ENCODE measurements around the gene ICAM2.
A peak's percentile ranks its signal among the peaks of the same experiment; 100 is the strongest.
"Not testable (repeated sequence)": the region's sequence is repeated elsewhere in the genome, so short reads cannot be mapped to it uniquely, and the experiment has no call there.

Gene ICAM2

GRCh38 chr17:64024215-64024654 lies 3.8 kb upstream of the ICAM2 start:
- no peak overlapping the region for H3K27ac ChIP-seq
- TF ChIP-seq CTCF (IDR thresholded peaks at IDR 0.05) = no peak
- TF ChIP-seq ZFX (IDR thresholded peaks at IDR 0.05; ENCODE audit: borderline replicate concordance) = no peak

- TF ChIP-seq CTCF (IDR thresholded peaks at IDR 0.05) (no peak), ZFX (IDR thresholded peaks at IDR 0.05; ENCODE audit: borderline replicate concordance) (no peak)
- no peak overlapping the region for H3K27ac ChIP-seq
Measured at GRCh38 chr17:64022611-64023063, 2.2 kb upstream of the ICAM2 start.

GRCh38 chr17:64019551-64019961 lies 877 bp downstream of the ICAM2 start:
- not testable (repeated sequence) for H3K27ac ChIP-seq

- H3K27ac ChIP-seq = no peak overlapping the region
- TF ChIP-seq ZFX (IDR thresholded peaks at IDR 0.05; ENCODE audit: borderline replicate concordance) (no peak), CTCF (IDR thresholded peaks at IDR 0.05) (peak; percentile 28)
Measured at GRCh38 chr17:64017381-64017980, 3.0 kb downstream of the ICAM2 start.

GRCh38 chr17:64016974-64017373 lies 3.5 kb downstream of the ICAM2 start:
- TF ChIP-seq CTCF (IDR thresholded peaks at IDR 0.05) (no peak), ZFX (IDR thresholded peaks at IDR 0.05; ENCODE audit: borderline replicate concordance) (no peak)
- H3K27ac ChIP-seq = no peak overlapping the region

GRCh38 chr17:64016231-64016784 lies 4.1 kb downstream of the ICAM2 start:
- no peak overlapping the region for H3K27ac ChIP-seq
- TF ChIP-seq CTCF (IDR thresholded peaks at IDR 0.05) (0 out of 2 replicates have a peak, but pooled peaks have one; percentile 9), ZFX (IDR thresholded peaks at IDR 0.05; ENCODE audit: borderline replicate concordance) (no peak)

- H3K27ac ChIP-seq = no peak overlapping the region
- no peak for TF ChIP-seq CTCF (IDR thresholded peaks at IDR 0.05)
- TF ChIP-seq ZFX (IDR thresholded peaks at IDR 0.05; ENCODE audit: borderline replicate concordance) = no peak
Measured at GRCh38 chr17:64015447-64015846, 5.0 kb downstream of the ICAM2 start.

Data from 22Rv1 (cell line).